CD1c-positive myeloid dendritic cell (primary cell): ENCODE results near the gene UPK3A.
"Not testable (repeated sequence)": the region's sequence is repeated elsewhere in the genome, so short reads cannot be mapped to it uniquely, and the experiment has no call there.

Experiments used
- DNase-seq: peaks from one replicate; pipeline ENCODE4 v3.0.0-alpha.2; 2016; ENCODE audit errors: extremely low spot score

The UPK3A gene

GRCh38 chr22:45309422-45310227, 24.9 kb downstream of the UPK3A start, which contains the start of gene FAM118A:
FAM118A (plus strand) TSS chr22:45309934; CDS start chr22:45322380, 12,446 bp downstream.
- DNase-seq = peak; percentile 96

GRCh38 chr22:45310331-45310976, 25.7 kb downstream of the UPK3A start:
- no peak for DNase-seq

- DNase-seq = no peak
These were observed 26.3 kb downstream of the UPK3A start for GRCh38 chr22:45310977-45311531.

- no peak for DNase-seq
These were observed 27.7 kb downstream of the UPK3A start for GRCh38 chr22:45312415-45312814.

- DNase-seq = no peak
These were observed 28.1 kb downstream of the UPK3A start for GRCh38 chr22:45312856-45313255.

GRCh38 chr22:45314054-45314721, 29.4 kb downstream of the UPK3A start:
- peak; percentile 53 for DNase-seq

GRCh38 chr22:45314786-45315185, 30.0 kb downstream of the UPK3A start:
- no peak for DNase-seq

GRCh38 chr22:45316796-45317526, 32.2 kb downstream of the UPK3A start:
- no peak for DNase-seq

- DNase-seq = no peak
These were observed 32.9 kb downstream of the UPK3A start for GRCh38 chr22:45317551-45318167.

DNA sequence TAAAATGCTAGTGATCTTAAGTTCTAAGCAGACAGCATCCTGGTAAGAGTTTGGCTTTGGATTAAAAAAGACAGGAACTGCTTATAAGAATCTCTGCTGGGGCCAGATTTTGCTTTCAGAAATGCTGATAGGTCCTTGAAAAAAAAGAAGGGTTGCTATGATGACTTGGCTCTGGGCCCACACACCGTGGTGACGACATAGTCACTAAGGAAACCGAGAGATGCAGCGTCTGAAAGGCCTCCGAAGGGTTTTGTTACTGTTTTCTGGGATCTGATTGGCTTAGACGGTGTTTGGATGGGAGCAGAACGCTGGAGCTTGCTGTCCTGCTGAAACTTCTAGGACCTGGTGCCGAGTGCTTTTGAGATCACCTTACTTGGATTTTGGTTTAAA, 33.4 kb downstream of the UPK3A start:
- peak; percentile 94 for DNase-seq

DNA sequence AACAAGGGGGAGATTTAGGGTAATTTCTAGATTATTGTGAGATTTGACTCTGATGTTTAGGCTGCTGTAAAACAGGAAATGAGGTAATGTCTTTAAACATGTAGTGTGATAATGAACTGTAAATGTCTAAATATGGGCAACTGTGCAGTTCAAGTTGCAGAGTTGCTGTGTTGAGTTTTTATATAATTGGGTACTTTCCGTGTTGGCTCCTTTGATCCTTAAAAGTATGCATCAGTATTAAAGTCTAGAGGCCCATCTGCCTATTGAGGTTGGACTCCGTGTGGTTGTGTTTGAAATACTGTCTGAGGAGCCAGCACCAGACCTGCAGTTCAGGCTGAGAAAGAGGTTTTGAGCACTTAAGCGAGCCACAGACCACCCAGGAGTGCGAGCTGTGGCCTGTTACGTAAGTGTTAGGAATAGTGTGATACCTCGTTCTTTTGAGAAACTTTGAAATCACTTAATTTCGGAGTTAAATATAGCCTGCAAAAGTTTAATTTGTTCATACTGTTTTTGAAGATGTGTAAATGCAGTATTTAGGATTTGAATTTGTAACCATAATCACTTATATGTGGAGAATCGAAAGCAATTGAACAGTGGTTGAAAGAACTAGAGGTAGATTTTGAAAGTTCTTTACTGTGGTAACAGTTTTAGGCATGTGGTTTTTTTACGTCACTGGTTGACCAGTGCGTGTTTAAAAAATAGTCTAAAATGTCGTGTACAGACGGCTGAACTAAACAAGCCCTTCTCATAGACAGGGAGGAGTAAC, 34.0 kb downstream of the UPK3A start:
- peak; percentile 76 for DNase-seq

- DNase-seq = no peak
These were observed 34.6 kb downstream of the UPK3A start for GRCh38 chr22:45319324-45319685.

- no peak for DNase-seq
These were observed 35.7 kb downstream of the UPK3A start for GRCh38 chr22:45320357-45320976.

DNA sequence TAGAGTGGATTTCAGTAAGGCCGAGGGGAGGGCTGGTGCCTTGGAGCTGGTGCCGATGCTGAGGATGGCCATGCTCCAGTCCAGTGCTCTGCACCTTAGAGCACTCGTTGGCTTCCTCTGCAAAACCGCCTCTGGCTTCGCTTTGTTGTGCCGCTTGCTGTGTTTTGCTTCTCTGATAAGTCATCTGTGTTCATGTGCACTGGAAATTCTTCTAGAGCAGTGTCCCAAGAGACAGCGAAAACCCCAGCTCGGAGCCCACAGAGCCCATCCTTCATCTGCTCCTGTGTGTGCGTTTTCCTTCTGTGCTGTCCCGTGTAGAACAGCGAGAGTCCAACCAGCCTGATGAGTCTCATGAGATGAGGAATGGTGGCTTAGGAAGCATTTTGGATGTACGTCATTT, 37.1 kb downstream of the UPK3A start:
- DNase-seq = no peak

- no peak for DNase-seq
These were observed 38.2 kb downstream of the UPK3A start for GRCh38 chr22:45322873-45323525.

- DNase-seq = no peak
These were observed 38.9 kb downstream of the UPK3A start for GRCh38 chr22:45323695-45324094.

- DNase-seq = no peak
These were observed 39.6 kb downstream of the UPK3A start for GRCh38 chr22:45324311-45324711.

GRCh38 chr22:45328261-45328660, 43.5 kb downstream of the UPK3A start:
- DNase-seq = not testable (repeated sequence)

GRCh38 chr22:45328822-45329529, 44.2 kb downstream of the UPK3A start:
- DNase-seq = peak; percentile 85
